Lung (tissue), 12 donors: Measurements from ENCODE around the gene FAM210A. TPM values are rescaled to one million over a fixed set of nuclear protein-coding genes. Genes with fewer than 3 reads are reported as not detected.

Source experiments
- ATAC-seq: fragments of 200-7000 bp; cut with Tn5 transposase; one replicate; pipeline ENCODE4 v1.9.1; 2020; ENCODE audit warnings: moderate number of reproducible peaks; ENCODE audit not compliant: insufficient read depth, low FRiP score
- DNase-seq, 3 donors: peaks; one replicate each; pipeline ENCODE4 v3.0.0-alpha.2; 2013 to 2017
- H3K27ac ChIP-seq, 2 donors: one replicate each; pipeline ENCODE4 v1.5.1; 2013; ENCODE audit warnings: mild to moderate bottlenecking in 2 of 2, moderate library complexity in 2 of 2, control low read depth in 1 of 2, inconsistent platforms in 1 of 2, low read depth in 1 of 2, low read length in 1 of 2
- H3K27me3 ChIP-seq, 3 donors: one replicate each; pipeline ENCODE4 v1.5.1; 2013; ENCODE audit warnings: low read length in 2 of 3; ENCODE audit not compliant: control insufficient read depth in 3 of 3, insufficient read depth in 3 of 3
- H3K36me3 ChIP-seq, 4 donors: one replicate each; pipeline ENCODE4 v1.5.1; 2013; ENCODE audit warnings: low read length in 4 of 4, mild to moderate bottlenecking in 1 of 4, moderate library complexity in 1 of 4; ENCODE audit not compliant: control insufficient read depth in 4 of 4, insufficient read depth in 4 of 4
- H3K4me1 ChIP-seq, 5 donors: one replicate each; pipeline ENCODE4 v1.5.1; 2013; ENCODE audit warnings: low read length in 5 of 5, mild to moderate bottlenecking in 2 of 5, moderate library complexity in 1 of 5; ENCODE audit not compliant: control insufficient read depth in 5 of 5, insufficient read depth in 5 of 5
- H3K4me3 ChIP-seq: one replicate; pipeline ENCODE4 v1.5.1; 2013; ENCODE audit warnings: mild to moderate bottlenecking, control low read depth, moderate library complexity
- H3K9ac ChIP-seq, 2 donors: one replicate each; pipeline ENCODE4 v1.5.1; 2013; ENCODE audit warnings: low read length in 2 of 2, control low read depth in 1 of 2; ENCODE audit not compliant: insufficient read depth in 1 of 2
- H3K9me3 ChIP-seq, 4 donors: one replicate each; pipeline ENCODE4 v1.5.1; 2013; ENCODE audit warnings: low read length in 3 of 4, mild to moderate bottlenecking in 1 of 4, moderate library complexity in 1 of 4; ENCODE audit not compliant: control insufficient read depth in 4 of 4, insufficient read depth in 3 of 4
- CTCF ChIP-seq: IDR thresholded peaks from 2 replicates; pipeline ENCODE4 v1.5.1; 2012; ENCODE audit warnings: mild to moderate bottlenecking; ENCODE audit errors: control extremely low read depth, extremely low read depth
- WGBS, 2 donors: extraction: QIAGEN DNeasy Blood & Tissue Kit; methylation state at CpG; one replicate each; pipeline ENCODE4 v1.1.7; 2013; 5-methylcytosine and 5-hydroxymethylcytosine counted together
- polyA plus RNA-seq, 2 donors: library from polyadenylated mRNA; stranded (reverse); fragments of 200-250 nt; gene quantifications; one replicate each; pipeline ENCODE4 v1.2.1, GENCODE V29; 2013
- total RNA-seq, 2 donors: library from RNA; depleted of rRNA in 1 of 2; stranded (reverse); fragments of >200 nt in 1 of 2; gene quantifications; one replicate each; pipeline ENCODE4 v1.2.1, GENCODE V29; 2014 to 2021
- donor health status: control.
- donor health status: control.
- donor health status: Bipolar disorder and iron deficiency.
- donor health status: healthy.
- donor health status: DM: yes; HTN: yes; CAD: no.

FAM210A gene
- total and polyA plus RNA-seq, 4 donors: 4.2 to 20.2 (median 8.4) TPM

DNA sequence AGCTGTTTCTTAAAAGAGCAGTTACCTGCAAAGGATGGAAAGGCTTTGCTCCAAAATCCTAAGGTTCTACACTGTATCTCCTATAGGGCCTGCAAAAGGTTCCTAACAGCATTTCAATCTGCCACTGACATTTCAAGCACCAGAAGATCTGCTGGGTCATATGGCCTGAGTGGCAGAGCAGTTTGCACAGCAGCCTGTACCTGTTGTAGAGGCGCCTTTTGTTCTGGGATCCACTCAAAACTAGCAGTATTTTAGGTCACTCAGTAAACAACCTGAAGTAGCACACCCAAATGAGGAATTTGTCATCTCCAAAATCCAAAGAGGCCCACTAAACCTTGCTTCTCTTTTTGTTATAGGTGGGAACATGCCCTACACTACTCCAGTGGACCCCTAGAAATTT is 6.2 kb downstream of the FAM210A start:
- no peaks in the 10 kb centered on the region for H3K27me3 ChIP-seq
- H3K4me1 ChIP-seq: peaks cover 0 to 3% (median 2%) of the 10 kb centered on the region in 5 donors
- H3K36me3 ChIP-seq: no peaks in the 10 kb centered on the region
- ATAC-seq (no peak), DNase-seq (no peak)
- H3K4me3 ChIP-seq: no peak overlapping the region
- no peak for TF ChIP-seq CTCF
- no peak overlapping the region for H3K9ac ChIP-seq
- H3K27ac ChIP-seq: no peak overlapping the region
- 71 to 93% methylated on average over 1 of the region's 1 CpG for WGBS, 2 donors
- H3K9me3 ChIP-seq: peaks cover 0 to 3% (median 1%) of the 10 kb centered on the region in 4 donors

DNA sequence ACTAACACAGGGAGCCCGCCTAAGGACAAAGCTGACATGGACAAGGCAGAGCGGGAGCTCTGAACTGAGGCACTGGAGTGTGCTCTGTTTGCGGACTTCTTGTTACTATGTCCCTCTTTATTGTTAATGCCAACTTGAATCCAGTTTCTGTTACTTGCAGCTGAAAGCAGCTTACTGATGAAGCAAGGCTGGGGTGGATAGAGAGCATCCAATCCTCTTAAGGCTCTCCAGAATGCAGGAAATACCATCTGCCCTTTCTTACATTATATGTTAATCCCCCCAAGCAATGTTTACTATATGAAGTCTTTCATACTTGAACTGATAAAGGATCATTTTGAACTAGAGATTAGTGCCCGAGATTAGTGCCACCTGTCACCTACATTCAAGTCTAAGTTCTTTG is 9.4 kb downstream of the FAM210A start:
- Histone ChIP-seq H3K9me3 (peaks cover 0 to 3% (median 1%) of the 10 kb centered on the region in 4 donors), H3K27ac (no peak overlapping the region), H3K4me1 (peaks cover 0 to 6% (median 0%) of the 10 kb centered on the region in 5 donors), H3K36me3 (no peaks in the 10 kb centered on the region), H3K27me3 (no peaks in the 10 kb centered on the region), H3K4me3 (no peak overlapping the region), H3K9ac (no peak overlapping the region)
- no peak for ATAC-seq
- 90 to 93% methylated on average over 4 of the region's 4 CpGs for WGBS, 2 donors
- TF ChIP-seq CTCF: no peak
- DNase-seq: no peak

DNA sequence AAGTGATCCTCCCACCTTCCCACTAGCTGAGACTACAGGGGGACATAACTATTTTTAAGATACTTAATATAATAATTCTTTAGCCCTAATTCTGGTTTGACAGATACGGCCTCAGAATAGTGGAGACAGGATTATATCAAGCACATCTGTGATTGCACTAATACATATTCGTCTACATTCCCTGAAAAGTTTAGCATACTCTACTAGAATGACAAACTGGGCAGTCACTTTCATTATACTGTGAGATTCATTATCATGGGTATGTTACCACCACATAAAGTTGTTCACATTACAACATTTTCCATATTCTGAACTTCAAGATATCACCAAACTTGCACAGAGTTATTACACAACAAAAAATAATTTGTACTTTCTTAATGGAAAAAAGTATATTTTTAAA is 11.0 kb downstream of the FAM210A start:
- TF ChIP-seq CTCF: no peak
- Histone ChIP-seq H3K36me3 (peaks cover 0 to 2% (median 0%) of the 10 kb centered on the region in 4 donors), H3K9me3 (peaks cover 0 to 3% (median 1%) of the 10 kb centered on the region in 4 donors), H3K4me3 (no peak overlapping the region), H3K9ac (no peak overlapping the region), H3K27ac (no peak overlapping the region), H3K4me1 (peaks cover 0 to 11% (median 0%) of the 10 kb centered on the region in 5 donors), H3K27me3 (no peaks in the 10 kb centered on the region)
- DNase-seq: no peak
- no peak for ATAC-seq
- 94 to 95% methylated on average over 2 of the region's 2 CpGs for WGBS, 2 donors

- Histone ChIP-seq H3K27me3 (no peaks in the 10 kb centered on the region), H3K36me3 (peaks cover 0 to 2% (median 0%) of the 10 kb centered on the region in 4 donors), H3K9me3 (peaks cover 0 to 3% (median 1%) of the 10 kb centered on the region in 4 donors), H3K4me3 (no peak overlapping the region), H3K27ac (no peak overlapping the region), H3K4me1 (peaks cover 0 to 15% (median 0%) of the 10 kb centered on the region in 5 donors), H3K9ac (no peak overlapping the region)
- DNase-seq: no peak
- ATAC-seq: no peak
- TF ChIP-seq CTCF: no peak
- WGBS, 2 donors: 71 to 79% methylated on average over 8 of the region's 8 CpGs
Measured at GRCh38 chr18:13713455-13714055, 12.8 kb downstream of the FAM210A start.
